GM18867 (cell line): Measurements from ENCODE around the gene PLCL2.

Experiments used
- ATAC-seq: cut with Tn5 transposase; IDR thresholded peaks from one replicate; pipeline ENCODE4 v1.9.1; 2021; ENCODE audit warnings: mild to moderate bottlenecking, moderate library complexity; ENCODE audit not compliant: unreplicated experiment

PLCL2 gene

GRCh38 chr3:17065315-17065714 lies 180.6 kb downstream of the PLCL2 start:
- no peak for ATAC-seq

GRCh38 chr3:17065881-17066280 lies 181.1 kb downstream of the PLCL2 start:
- ATAC-seq = no peak

GRCh38 chr3:17069754-17070153 lies 185.0 kb downstream of the PLCL2 start:
- no peak for ATAC-seq

- ATAC-seq = no peak
Measured at GRCh38 chr3:17070161-17070959, 185.6 kb downstream of the PLCL2 start.

- no peak for ATAC-seq
Measured at GRCh38 chr3:17074559-17074958, 189.8 kb downstream of the PLCL2 start.

- no peak for ATAC-seq
Measured at GRCh38 chr3:17075358-17075757, 190.6 kb downstream of the PLCL2 start.

GRCh38 chr3:17075907-17076306 lies 191.2 kb downstream of the PLCL2 start:
- ATAC-seq = no peak

- ATAC-seq = no peak
Measured at GRCh38 chr3:17076940-17077605, 192.3 kb downstream of the PLCL2 start.

GRCh38 chr3:17077606-17078005 lies 192.9 kb downstream of the PLCL2 start:
- no peak for ATAC-seq

- no peak for ATAC-seq
Measured at GRCh38 chr3:17078926-17079465, 194.2 kb downstream of the PLCL2 start.

GRCh38 chr3:17079933-17080332 lies 195.2 kb downstream of the PLCL2 start:
- no peak for ATAC-seq

- ATAC-seq = no peak
Measured at GRCh38 chr3:17081520-17081919, 196.8 kb downstream of the PLCL2 start.

GRCh38 chr3:17087509-17087908 lies 202.8 kb downstream of the PLCL2 start:
- ATAC-seq = no peak

- no peak for ATAC-seq
Measured at GRCh38 chr3:17088017-17088416, 203.3 kb downstream of the PLCL2 start.

GRCh38 chr3:17088602-17089313 lies 204.0 kb downstream of the PLCL2 start:
- ATAC-seq = no peak

- no peak for ATAC-seq
Measured at GRCh38 chr3:17089314-17089700, 204.6 kb downstream of the PLCL2 start.

- ATAC-seq = no peak
Measured at GRCh38 chr3:17090280-17090983, 205.7 kb downstream of the PLCL2 start.

- no peak for ATAC-seq
Measured at GRCh38 chr3:17091910-17092582, 207.3 kb downstream of the PLCL2 start.

GRCh38 chr3:17092583-17092933 lies 207.8 kb downstream of the PLCL2 start:
- no peak for ATAC-seq

- ATAC-seq = no peak
Measured at GRCh38 chr3:17094551-17094950, 209.8 kb downstream of the PLCL2 start.
